IMR-90 (cell line): ENCODE data around the gene SP3. TPM values are rescaled to one million over a fixed set of nuclear protein-coding genes. Genes with fewer than 3 reads are reported as not detected.

Source experiments
- ATAC-seq: fragments of 200-7000 bp; cut with Tn5 transposase; 2 replicates; pipeline ENCODE4 v1.9.1; 2020; ENCODE audit warnings: low read depth, mild to moderate bottlenecking, moderate library complexity
- BruUV-seq: library from RNA; stranded (reverse); fragments of 400-500 nt; replicated peaks from 2 replicates; lab custom pipeline; 2021; lab: Mats Ljungman, UMichigan
- CTCF ChIA-PET: fragments of 300-600 bp; formaldehyde crosslinking; extraction: SDS; loops from one replicate; lab custom pipeline; 2021; ENCODE audit warnings: antibody characterized with exemption; lab: Yijun Ruan, JAX
- POLR2A ChIA-PET: fragments of 300-600 bp; sonication (Branson Sonifier 250); formaldehyde crosslinking; loops from one replicate; lab custom pipeline; 2022; ENCODE audit warnings: antibody characterized with exemption; ENCODE audit not compliant: unreplicated experiment; lab: Charles Lee
- DNase-seq: peaks from one replicate; pipeline ENCODE4 v3.0.0; 2013
- H2AFZ ChIP-seq: replicated peaks from 2 replicates; pipeline ENCODE3; 2013; ENCODE audit warnings: low read length, mild to moderate bottlenecking; ENCODE audit not compliant: poor library complexity
- H2AK5ac ChIP-seq: 2 replicates; pipeline ENCODE4 v1.6.1; 2013; ENCODE audit warnings: low read depth, low read length, inconsistent platforms
- H2AK9ac ChIP-seq: replicated peaks from 2 replicates; pipeline ENCODE3; 2013; ENCODE audit warnings: mild to moderate bottlenecking, low read depth, low read length, moderate library complexity; ENCODE audit not compliant: poor library complexity
- H2BK120ac ChIP-seq: 2 replicates; pipeline ENCODE4 v1.6.1; 2013; ENCODE audit warnings: low read depth, low read length, inconsistent platforms
- H2BK15ac ChIP-seq: 3 replicates; pipeline ENCODE4 v1.6.1; 2013; ENCODE audit warnings: low read depth, low read length, inconsistent platforms
- H2BK20ac ChIP-seq: 2 replicates; pipeline ENCODE4 v1.6.1; 2013; ENCODE audit warnings: low read depth, mild to moderate bottlenecking, inconsistent platforms, low read length, moderate library complexity
- H2BK5ac ChIP-seq: 2 replicates; pipeline ENCODE4 v1.6.1; 2013; ENCODE audit warnings: mild to moderate bottlenecking, low read depth, low read length, inconsistent platforms; ENCODE audit not compliant: poor library complexity, severe bottlenecking
- H3K14ac ChIP-seq: replicated peaks from 2 replicates; pipeline ENCODE4 v1.6.1; 2013; ENCODE audit warnings: low read depth, low read length, inconsistent platforms
- H3K18ac ChIP-seq: 2 replicates; pipeline ENCODE4 v1.6.1; 2013; ENCODE audit warnings: low read depth, low read length, control low read depth
- H3K23ac ChIP-seq: 2 replicates; pipeline ENCODE4 v1.6.1; 2013; ENCODE audit warnings: low read depth, low read length, inconsistent platforms
- H3K27ac ChIP-seq: 2 replicates; pipeline ENCODE4 v1.5.1; 2013; ENCODE audit warnings: mild to moderate bottlenecking, control low read depth, low read length; ENCODE audit not compliant: insufficient read depth
- H3K27me3 ChIP-seq: 2 replicates; pipeline ENCODE4 v1.6.1; 2013; ENCODE audit warnings: low read length; ENCODE audit not compliant: control insufficient read depth, insufficient read depth
- H3K36me3 ChIP-seq: 2 replicates; pipeline ENCODE4 v1.6.1; 2013; ENCODE audit warnings: low read length, mixed read lengths; ENCODE audit not compliant: control insufficient read depth, insufficient read depth
- H3K4ac ChIP-seq: 2 replicates; pipeline ENCODE4 v1.6.1; 2013; ENCODE audit warnings: low read depth, low read length, inconsistent platforms
- H3K4me1 ChIP-seq: 2 replicates; pipeline ENCODE4 v1.6.1; 2013; ENCODE audit warnings: low read length, mixed read lengths; ENCODE audit not compliant: control insufficient read depth, insufficient read depth
- H3K4me2 ChIP-seq: 2 replicates; pipeline ENCODE4 v1.6.1; 2013; ENCODE audit warnings: low read depth, mild to moderate bottlenecking, control low read depth, low read length, moderate library complexity
- H3K4me3 ChIP-seq: 2 replicates; pipeline ENCODE4 v1.5.1; 2013; ENCODE audit warnings: low read depth, mild to moderate bottlenecking, control low read depth, low read length, moderate library complexity; ENCODE audit not compliant: insufficient read depth
- H3K56ac ChIP-seq: 2 replicates; pipeline ENCODE4 v1.6.1; 2013; ENCODE audit warnings: low read length, inconsistent platforms; ENCODE audit not compliant: insufficient read depth; ENCODE audit errors: extremely low read depth
- H3K79me1 ChIP-seq, 2 experiments: 2 replicates each; pipeline ENCODE4 v1.6.1; 2013; ENCODE audit warnings: low read length in 2 of 2, inconsistent platforms in 1 of 2, low read depth in 1 of 2
- H3K9ac ChIP-seq: 2 replicates; pipeline ENCODE4 v1.6.1; 2013; ENCODE audit warnings: low read depth, low read length, control low read depth
- H3K9me1 ChIP-seq: 2 replicates; pipeline ENCODE4 v1.6.1; 2013; ENCODE audit warnings: low read length, inconsistent platforms; ENCODE audit not compliant: insufficient read depth
- H3K9me3 ChIP-seq: 2 replicates; pipeline ENCODE4 v1.6.1; 2013; ENCODE audit warnings: low read length; ENCODE audit not compliant: control insufficient read depth, insufficient read depth
- H4K20me1 ChIP-seq: 2 replicates; pipeline ENCODE4 v1.6.1; 2013; ENCODE audit warnings: low read length, inconsistent platforms; ENCODE audit not compliant: insufficient read depth
- H4K5ac ChIP-seq: 2 replicates; pipeline ENCODE4 v1.6.1; 2013; ENCODE audit warnings: mild to moderate bottlenecking, low read depth, low read length, control low read depth
- H4K8ac ChIP-seq, 2 experiments: 2 replicates each; pipeline ENCODE4 v1.6.1; 2013; ENCODE audit warnings: low read depth in 2 of 2, low read length in 2 of 2, control low read depth in 1 of 2, inconsistent platforms in 1 of 2
- H4K91ac ChIP-seq: 2 replicates; pipeline ENCODE4 v1.6.1; 2013; ENCODE audit warnings: low read depth, low read length, inconsistent platforms; ENCODE audit not compliant: insufficient read depth
- BHLHE40 ChIP-seq: fragments of 150-350 bp; IDR thresholded peaks from 2 replicates; pipeline ENCODE4 v1.6.1; 2016; ENCODE audit warnings: mild to moderate bottlenecking, low read depth, low read length
- MAZ ChIP-seq: IDR thresholded peaks from 2 replicates; pipeline ENCODE4 v1.6.1; 2012; ENCODE audit warnings: low read depth, mild to moderate bottlenecking, low read length, improper control_type of control experiment, moderate library complexity, borderline replicate concordance
- MXI1 ChIP-seq: IDR thresholded peaks from 2 replicates; pipeline ENCODE4 v1.6.1; 2012; ENCODE audit warnings: low read depth, mild to moderate bottlenecking, low read length, moderate library complexity, borderline replicate concordance
- RCOR1 ChIP-seq: IDR thresholded peaks from 2 replicates; pipeline ENCODE4 v1.6.1; 2012; ENCODE audit warnings: mild to moderate bottlenecking, low read length, improper control_type of control experiment; ENCODE audit not compliant: insufficient replicate concordance
- SMC3 ChIP-seq: fragments of 150-350 bp; IDR thresholded peaks from 2 replicates; pipeline ENCODE4 v1.6.1; 2016; ENCODE audit warnings: low read depth, mild to moderate bottlenecking, antibody characterized with exemption, low read length, moderate library complexity
- whole genome bisulfite sequencing, 2 experiments: methylation state at CpG; one replicate each; pipeline versions ENCODE4 v1.1.5 to v1.1.7; 2013; ENCODE audit warnings: missing lambda C conversion rate in 2 of 2; ENCODE audit not compliant: insufficient read length in 1 of 2; ENCODE audit errors: extremely low coverage in 2 of 2; 5-methylcytosine and 5-hydroxymethylcytosine counted together
- dilution Hi-C: fragments of 300-500 bp; cut with HindIII; formaldehyde crosslinking; loops from one replicate; pipeline ENCODE4 v1.14.3; 2018; ENCODE audit warnings: low sequenced_read_pairs; ENCODE audit not compliant: unreplicated experiment
- in situ Hi-C: fragments of 300-500 bp; cut with MboI; formaldehyde crosslinking; loops from 3 replicates; pipeline ENCODE4 v1.14.3; 2019; ENCODE audit warnings: low sequenced_read_pairs, inconsistent platforms, mixed read lengths
- intact Hi-C: fragments of 100-400 bp; cut with micrococcal nuclease; formaldehyde crosslinking; loops from 2 replicates; pipeline ENCODE4 v1.10.0; 2022
- polyA plus RNA-seq, 3 experiments: library from polyadenylated mRNA; depleted of rRNA; stranded (reverse); fragments of >200 nt; gene quantifications; 2 replicates each; pipeline ENCODE4 v1.2.3, GENCODE V29; 2012; ENCODE audit warnings: low replicate concordance in 1 of 3
- total RNA-seq: library from RNA; depleted of rRNA; stranded (reverse); fragments of >200 nt; gene quantifications from 2 replicates; pipeline ENCODE4 v1.2.3, GENCODE V29; 2012
- TF ChIP-seq, protein P1 (sequence below): fragments of 150-350 bp; IDR thresholded peaks from 2 replicates; pipeline ENCODE4 v1.6.1; 2016; ENCODE audit warnings: low read depth, mild to moderate bottlenecking, low read length, moderate library complexity, borderline replicate concordance
- TF ChIP-seq, protein P2 (sequence below): conservative IDR thresholded peaks from 2 replicates; pipeline ENCODE4 v1.5.1; 2012; ENCODE audit warnings: mild to moderate bottlenecking, low read depth, low read length, improper control_type of control experiment

The SP3 gene
- total and polyA plus RNA-seq, 2 of the 4 experiments (the other 2 are of a cell fraction) = 26.7 to 136 TPM

- Histone ChIP-seq H3K18ac (no peak overlapping the region), H2AFZ (no peak overlapping the region), H3K4me1 (peaks cover 4% of the 10 kb centered on the region), H4K5ac (no peak overlapping the region), H2BK15ac (no peak overlapping the region), H3K27me3 (no peaks in the 10 kb centered on the region), H3K79me1 (peaks cover 9 to 59% of the 10 kb centered on the region in 2 experiments), H3K27ac (no peak overlapping the region), H3K9me3 (no peaks in the 10 kb centered on the region), H3K14ac (no peak overlapping the region), H4K20me1 (peaks cover 84% of the 10 kb centered on the region), H3K4me2 (no peak overlapping the region), H3K4me3 (no peak overlapping the region), H2AK5ac (no peak overlapping the region), H3K9me1 (peaks cover 13% of the 10 kb centered on the region; the same call in 1 of the 2 replicates), H2BK20ac (no peak overlapping the region), H2AK9ac (no peak overlapping the region), H4K91ac (no peak overlapping the region), H3K9ac (no peak overlapping the region), H3K36me3 (0 out of 2 replicates have a peak, but pooled peaks cover 2% of the 10 kb centered on the region), H2BK120ac (no peak overlapping the region), H4K8ac (no peak overlapping the region), H2BK5ac (no peak overlapping the region), H3K56ac (no peak overlapping the region), H3K23ac (peak overlapping the region; percentile 20; the same call in 1 of the 2 replicates), H3K4ac (no peak overlapping the region)
- CTCF ChIA-PET = interaction anchor here (0.6 kb wide), 1 partner anchor 295 kb away, joined by 3 read pairs; no protein-coding TSS in a partner anchor
- TF ChIP-seq RCOR1 (no peak), SMC3 (no peak), MAZ (no peak), MXI1 (no peak), BHLHE40 (no peak)
- TF ChIP-seq, protein P1, sequence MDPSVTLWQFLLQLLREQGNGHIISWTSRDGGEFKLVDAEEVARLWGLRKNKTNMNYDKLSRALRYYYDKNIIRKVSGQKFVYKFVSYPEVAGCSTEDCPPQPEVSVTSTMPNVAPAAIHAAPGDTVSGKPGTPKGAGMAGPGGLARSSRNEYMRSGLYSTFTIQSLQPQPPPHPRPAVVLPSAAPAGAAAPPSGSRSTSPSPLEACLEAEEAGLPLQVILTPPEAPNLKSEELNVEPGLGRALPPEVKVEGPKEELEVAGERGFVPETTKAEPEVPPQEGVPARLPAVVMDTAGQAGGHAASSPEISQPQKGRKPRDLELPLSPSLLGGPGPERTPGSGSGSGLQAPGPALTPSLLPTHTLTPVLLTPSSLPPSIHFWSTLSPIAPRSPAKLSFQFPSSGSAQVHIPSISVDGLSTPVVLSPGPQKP = no peak
- TF ChIP-seq, protein P2, sequence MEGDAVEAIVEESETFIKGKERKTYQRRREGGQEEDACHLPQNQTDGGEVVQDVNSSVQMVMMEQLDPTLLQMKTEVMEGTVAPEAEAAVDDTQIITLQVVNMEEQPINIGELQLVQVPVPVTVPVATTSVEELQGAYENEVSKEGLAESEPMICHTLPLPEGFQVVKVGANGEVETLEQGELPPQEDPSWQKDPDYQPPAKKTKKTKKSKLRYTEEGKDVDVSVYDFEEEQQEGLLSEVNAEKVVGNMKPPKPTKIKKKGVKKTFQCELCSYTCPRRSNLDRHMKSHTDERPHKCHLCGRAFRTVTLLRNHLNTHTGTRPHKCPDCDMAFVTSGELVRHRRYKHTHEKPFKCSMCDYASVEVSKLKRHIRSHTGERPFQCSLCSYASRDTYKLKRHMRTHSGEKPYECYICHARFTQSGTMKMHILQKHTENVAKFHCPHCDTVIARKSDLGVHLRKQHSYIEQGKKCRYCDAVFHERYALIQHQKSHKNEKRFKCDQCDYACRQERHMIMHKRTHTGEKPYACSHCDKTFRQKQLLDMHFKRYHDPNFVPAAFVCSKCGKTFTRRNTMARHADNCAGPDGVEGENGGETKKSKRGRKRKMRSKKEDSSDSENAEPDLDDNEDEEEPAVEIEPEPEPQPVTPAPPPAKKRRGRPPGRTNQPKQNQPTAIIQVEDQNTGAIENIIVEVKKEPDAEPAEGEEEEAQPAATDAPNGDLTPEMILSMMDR = no peak
- DNase-seq = no peak
- intact Hi-C loops (no loop called here), dilution Hi-C loops (no loop called here), in situ Hi-C loops (no loop called here)
- no CpG with 5 or more reads among the region's 2 CpGs for WGBS, 2 experiments
- no peak for ATAC-seq
- no TSS peak for BruUV-seq
- POLR2A ChIA-PET = no interaction called here
These were observed 26.3 kb downstream of the SP3 start for GRCh38 chr2:173938700-173939384.
